Heart right ventricle (tissue), 16 donors: ENCODE data around the gene DKK3. TPM values are rescaled to one million over a fixed set of nuclear protein-coding genes. Genes with fewer than 3 reads are reported as not detected.
A peak's percentile ranks its signal among the peaks of the same experiment; 100 is the strongest.

Experiments
- ATAC-seq, 8 donors: fragments of 200-7000 bp; cut with Tn5 transposase; one replicate each; pipeline ENCODE4 v1.9.1; 2020; ENCODE audit warnings: mild to moderate bottlenecking in 8 of 8, moderate library complexity in 8 of 8, moderate number of reproducible peaks in 1 of 8
- DNase-seq, 2 donors: peaks; one replicate each; pipeline ENCODE4 v3.0.0-alpha.2; 2020
- H3K27ac ChIP-seq, 10 donors: fragments of 200-600 bp; sonication (generic) in 2 of 10; one replicate each; pipeline versions ENCODE4 v1.5.0 to v1.8.0; 2020 to 2022; ENCODE audit warnings: mild to moderate bottlenecking in 3 of 10
- H3K27me3 ChIP-seq, 7 donors: fragments of 200-600 bp; one replicate each; pipeline ENCODE4 v1.8.0; 2021 to 2022; ENCODE audit warnings: mild to moderate bottlenecking in 2 of 7
- H3K36me3 ChIP-seq, 9 donors: fragments of 200-600 bp; sonication (generic) in 1 of 9; one replicate each; pipeline versions ENCODE4 v1.5.0 to v1.8.0; 2020 to 2022; ENCODE audit warnings: mild to moderate bottlenecking in 2 of 9
- H3K4me1 ChIP-seq, 9 donors: fragments of 200-600 bp; sonication (generic) in 1 of 9; one replicate each; pipeline versions ENCODE4 v1.5.0 to v1.8.0; 2020 to 2022; ENCODE audit warnings: mild to moderate bottlenecking in 4 of 9
- H3K4me3 ChIP-seq, 10 donors: fragments of 200-600 bp; sonication (generic) in 2 of 10; one replicate each; pipeline versions ENCODE4 v1.5.0 to v1.8.0; 2020 to 2022; ENCODE audit warnings: mild to moderate bottlenecking in 7 of 10, moderate library complexity in 2 of 10
- H3K9me3 ChIP-seq, 11 donors: fragments of 200-600 bp in 10 of 11; sonication (generic) in 2 of 11; one replicate each; pipeline versions ENCODE4 v1.5.0 to v1.8.0; 2013 to 2022; ENCODE audit warnings: mild to moderate bottlenecking in 2 of 11, control low read depth in 1 of 11, moderate library complexity in 1 of 11
- CTCF ChIP-seq, 9 donors: fragments of 200-600 bp; sonication (generic) in 2 of 9; IDR thresholded peaks; one replicate each; pipeline versions ENCODE4 v1.5.0 to v1.8.0; 2021 to 2022; ENCODE audit warnings: antibody characterized with exemption in 9 of 9, mild to moderate bottlenecking in 5 of 9, moderate library complexity in 1 of 9
- WGBS, 2 donors: extraction: QIAGEN DNeasy Blood & Tissue Kit; methylation state at CpG; one replicate each; pipeline ENCODE4 v1.1.7; 2013; ENCODE audit warnings: inconsistent platforms in 1 of 2; 5-methylcytosine and 5-hydroxymethylcytosine counted together
- intact Hi-C, 10 donors: fragments of 100-400 bp; cut with DNase I; formaldehyde crosslinking; loops; one replicate each; pipeline versions ENCODE4 v1.11.1 to v1.14.2; 2022
- long read RNA-seq, 3 donors: library from polyadenylated mRNA; unstranded; transcript quantifications; one replicate each; pipeline ENCODE4 v2.0.0, GENCODE V29; 2020 to 2021
- polyA plus RNA-seq, 2 donors: library from polyadenylated mRNA; stranded (reverse); fragments of 200-250 nt; gene quantifications; one replicate each; pipeline ENCODE4 v1.2.3, GENCODE V29; 2013
- total RNA-seq, 10 donors: library from RNA; stranded (reverse); fragmentation: NEBNext Ultra II Directional in 3 of 10; extraction: Animal tissue kit (Norgen Biotek cat#: 25700) in 3 of 10; gene quantifications; one replicate each; pipeline versions ENCODE4 v1.2.1 to v1.2.4, GENCODE V29; 2021 to 2023
- donor health status: Arrhythmogenic right ventricular cardiomyopathy.
- donor health status: ischemic (EF 13 %, LVEDD 7.1; RV severe dilation, severe dysfunction).
- donor health status: healthy with polysubstance abuse.
- donor health status: DM: no; HTN: yes; CAD: no.
- donor health status: DM: no; HTN: no; CAD: no.
- donor health status: ischemic (EF 25% LVEDD 6.9; RV normal size, moderate dysfunction).
- donor health status: ischemic (EF 25% LVEDD 5.7; RV mildly dilated, moderate dysfunction).
- donor health status: healthy.
- donor health status: DM: yes; HTN: yes; CAD: no.
- donor health status: Ischemic cardiomyopathy.
- donor health status: ischemic (EF 35%, LVEDD 5.7; RV mildly dilated, moderate dysfunction).
- donor health status: nonischemic (EF 11% LVEDD 7.7; RV severe dilation, severe dysfunction).
- donor health status: DM: yes; HTN: yes; CAD: no.
- donor health status: PGD.
- donor health status: ischemic (EF 29% LVEDD 5.4; RV normal size, mild dysfunction).
- donor health status: nonischemic (EF 23%, LVEDD 6.1; RV moderate dilation, normal function).

The DKK3 gene
- total RNA-seq (1,000 to 10,000 TPM in 1 of 10 donors, 100 to 1,000 TPM in 9; 314 to 1,034 (median 652) TPM), polyA plus RNA-seq (100 to 1,000 TPM; 113 to 254 TPM)
- long read RNA-seq, donor 1, transcript DKK3-202 (8 exons, 2,650 nt): minor isoform, 70 of 2,399 reads
- long read RNA-seq, donor 1, transcript DKK3-201 (8 exons, 2,636 nt): major isoform, 1,017 of 2,399 reads
- long read RNA-seq, donor 1, partial matches to known transcripts: 980 of 2,399 reads
- long read RNA-seq, donor 1, other reads (novel, unspliced or antisense): 331 of 2,399 reads
- long read RNA-seq, donor 2, transcript DKK3-201 (8 exons, 2,636 nt): major isoform, 1,734 of 3,866 reads
- long read RNA-seq, donor 2, transcript DKK3-202 (8 exons, 2,650 nt): minor isoform, 114 of 3,866 reads
- long read RNA-seq, donor 2, partial matches to known transcripts: 1,448 of 3,866 reads
- long read RNA-seq, donor 2, other reads (novel, unspliced or antisense): 569 of 3,866 reads
- long read RNA-seq, donor 3, transcript DKK3-202 (8 exons, 2,650 nt): minor isoform, 59 of 1,305 reads
- long read RNA-seq, donor 3, transcript DKK3-201 (8 exons, 2,636 nt): major isoform, 362 of 1,305 reads
- long read RNA-seq, donor 3, partial matches to known transcripts: 721 of 1,305 reads
- long read RNA-seq, donor 3, other reads (novel, unspliced or antisense): 162 of 1,305 reads

DNA sequence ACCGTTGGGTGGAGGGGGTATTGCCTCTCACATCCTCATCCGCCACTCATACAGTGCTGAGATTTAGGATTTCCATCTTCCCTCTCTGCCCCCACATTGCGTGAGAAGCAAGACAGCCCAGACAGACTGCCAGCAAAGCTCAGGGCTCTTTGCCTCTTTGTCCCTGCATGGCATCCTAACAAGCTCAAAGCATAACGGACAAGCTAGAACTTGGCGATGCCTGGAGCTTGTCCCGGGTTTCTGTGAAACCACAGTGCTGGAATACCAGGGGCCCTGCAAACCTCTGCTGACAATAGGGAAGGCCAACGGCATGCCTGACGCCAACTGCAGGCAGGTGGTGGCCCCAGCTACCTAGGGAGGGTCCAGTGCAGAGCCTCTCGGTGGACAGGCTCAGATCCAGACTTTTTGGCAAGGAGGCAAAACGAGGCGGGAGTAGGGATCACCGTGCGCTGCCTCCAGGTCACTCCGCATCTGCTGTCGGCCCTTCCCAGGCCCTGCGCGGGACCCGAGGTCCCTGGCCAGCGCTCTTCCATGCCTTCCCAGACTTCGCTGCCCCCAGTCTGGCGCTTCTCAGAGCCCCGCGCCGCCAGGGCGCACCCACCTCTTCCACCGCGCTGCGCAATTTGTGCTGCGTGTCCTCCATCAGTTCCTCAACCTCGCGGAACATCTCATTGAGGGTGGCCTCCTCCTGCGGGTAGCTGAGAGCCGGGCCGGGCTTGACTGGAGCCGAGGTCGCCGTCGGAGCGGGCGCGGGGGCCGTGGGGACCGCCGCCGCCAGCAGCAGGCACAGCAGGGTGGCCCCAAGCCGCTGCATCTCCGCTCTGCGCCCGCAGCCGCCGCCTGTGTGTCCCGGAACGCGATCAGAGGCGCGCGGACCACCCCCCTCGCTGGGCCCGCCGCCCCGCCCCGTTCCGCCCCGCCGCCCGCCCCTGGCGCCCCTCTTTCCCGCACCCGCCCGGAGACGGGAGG lies at the start of gene DKK3:
Gene DKK3 (minus strand): TSS at position 858 of the 969 bp plus-strand sequence. CDS start 44 bp downstream, at position 814.
- intact Hi-C loops: loop anchor here in 1 of 10 donors (5.0 kb wide), 1 partner anchor 41 kb away; no protein-coding TSS in a partner anchor
- ATAC-seq: peak; percentile 28 to 68 (median 58)
- DNase-seq: peak; percentile 30 to 38
- Histone ChIP-seq H3K27ac (peak within 1 kb of the TSS; percentile 22 to 92 (median 83)), H3K4me1 (peaks cover 6 to 58% (median 41%) of the 10 kb centered on the region in 9 donors), H3K4me3 (peak within 1 kb of the TSS; percentile 58 to 84 (median 68)), H3K27me3 (peaks cover 0 to 69% (median 7%) of the 10 kb centered on the region in 7 donors), H3K9me3 (no peaks in the 10 kb centered on the region), H3K36me3 (no peaks in the 10 kb centered on the region)
- 6% methylated on average over 56 to 70 of the region's 71 CpGs for WGBS, 2 donors
- TF ChIP-seq CTCF (IDR thresholded peaks at IDR 0.05): no peak

- no peak overlapping the region for H3K27ac ChIP-seq
- no peak for TF ChIP-seq CTCF (IDR thresholded peaks at IDR 0.05)
- H3K4me1 ChIP-seq: peaks cover 0 to 27% (median 7%) of the 10 kb centered on the region in 9 donors
- H3K4me3 ChIP-seq: no peak overlapping the region
- DNase-seq: no peak
- H3K9me3 ChIP-seq: no peaks in the 10 kb centered on the region
- H3K27me3 ChIP-seq: no peaks in the 10 kb centered on the region
- no peaks in the 10 kb centered on the region for H3K36me3 ChIP-seq
- ATAC-seq: no peak
- intact Hi-C loops: loop anchor here in 2 of 10 donors (10.0 kb wide), 2 partner anchors 57 to 187 kb away; partner anchors contain the start of gene MICAL2 (in 1 of the 2)
- WGBS, 2 donors: 95 to 100% methylated on average over 8 of the region's 8 CpGs
Measured at GRCh38 chr11:12057299-12057980, 49.0 kb upstream of the DKK3 start.

- WGBS, 2 donors: 80 to 82% methylated on average over 3 of the region's 3 CpGs
Measured at GRCh38 chr11:12056119-12056518, 47.7 kb upstream of the DKK3 start.

More at GRCh38 chr11:12056119-12056518, 47.7 kb upstream of the DKK3 start:
- no peak overlapping the region for H3K27ac ChIP-seq
- no peaks in the 10 kb centered on the region for H3K27me3 ChIP-seq
- H3K36me3 ChIP-seq: no peaks in the 10 kb centered on the region
- intact Hi-C loops: loop anchor here in 2 of 10 donors (10.0 kb wide), 2 partner anchors 59 to 189 kb away; partner anchors contain the start of gene MICAL2 (in 1 of the 2)
- no peak for DNase-seq
- TF ChIP-seq CTCF (IDR thresholded peaks at IDR 0.05): no peak
- peaks cover 0 to 29% (median 7%) of the 10 kb centered on the region in 9 donors for H3K4me1 ChIP-seq
- ATAC-seq: no peak
- H3K9me3 ChIP-seq: no peaks in the 10 kb centered on the region
- H3K4me3 ChIP-seq: no peak overlapping the region
